GM12891 (cell line): ENCODE data around the gene DDX52. TPM values are rescaled to one million over a fixed set of nuclear protein-coding genes. Genes with fewer than 3 reads are reported as not detected.
"Not testable (repeated sequence)": the region's sequence is repeated elsewhere in the genome, so short reads cannot be mapped to it uniquely, and the experiment has no call there.

Experiments used
- DNase-seq: peaks from one replicate; pipeline ENCODE4 v3.0.0; 2011; ENCODE audit warnings: low spot score; ENCODE audit not compliant: insufficient read length
- FAIRE-seq: peaks from 2 replicates; lab custom pipeline; 2011; peaks lifted over from hg19 to GRCh38; lab: Jason Lieb, UNC
- PAX5 ChIP-seq: IDR thresholded peaks from 2 replicates; pipeline ENCODE4 v1.6.1; 2011; ENCODE audit warnings: low read length, moderate library complexity, mild to moderate bottlenecking; ENCODE audit not compliant: insufficient read depth, severe bottlenecking
- POLR2A ChIP-seq: IDR thresholded peaks from 2 replicates; pipeline ENCODE4 v1.6.1; 2011; ENCODE audit warnings: low read depth, low read length, control low read depth
- POLR2AphosphoS5 ChIP-seq: IDR thresholded peaks from 2 replicates; pipeline ENCODE4 v1.6.1; 2011; ENCODE audit warnings: low read depth, low read length, control low read depth
- POU2F2 ChIP-seq: IDR thresholded peaks from 2 replicates; pipeline ENCODE4 v1.6.1; 2011; ENCODE audit warnings: low read depth, mild to moderate bottlenecking, control low read depth, low read length, moderate library complexity
- SPI1 ChIP-seq: IDR thresholded peaks from 2 replicates; pipeline ENCODE4 v1.6.1; 2011; ENCODE audit warnings: low read depth, low read length, control low read depth
- TAF1 ChIP-seq: IDR thresholded peaks from 2 replicates; pipeline ENCODE4 v1.6.1; 2011; ENCODE audit warnings: low read depth, low read length, control low read depth
- polyA plus RNA-seq: library from polyadenylated mRNA; unstranded; fragments of >200 nt; gene quantifications from one replicate; pipeline ENCODE4 v1.2.1, GENCODE V29; 2012; ENCODE audit warnings: low read depth, missing spikeins, inconsistent platforms; ENCODE audit not compliant: missing spikeins

The DDX52 gene, protein sequence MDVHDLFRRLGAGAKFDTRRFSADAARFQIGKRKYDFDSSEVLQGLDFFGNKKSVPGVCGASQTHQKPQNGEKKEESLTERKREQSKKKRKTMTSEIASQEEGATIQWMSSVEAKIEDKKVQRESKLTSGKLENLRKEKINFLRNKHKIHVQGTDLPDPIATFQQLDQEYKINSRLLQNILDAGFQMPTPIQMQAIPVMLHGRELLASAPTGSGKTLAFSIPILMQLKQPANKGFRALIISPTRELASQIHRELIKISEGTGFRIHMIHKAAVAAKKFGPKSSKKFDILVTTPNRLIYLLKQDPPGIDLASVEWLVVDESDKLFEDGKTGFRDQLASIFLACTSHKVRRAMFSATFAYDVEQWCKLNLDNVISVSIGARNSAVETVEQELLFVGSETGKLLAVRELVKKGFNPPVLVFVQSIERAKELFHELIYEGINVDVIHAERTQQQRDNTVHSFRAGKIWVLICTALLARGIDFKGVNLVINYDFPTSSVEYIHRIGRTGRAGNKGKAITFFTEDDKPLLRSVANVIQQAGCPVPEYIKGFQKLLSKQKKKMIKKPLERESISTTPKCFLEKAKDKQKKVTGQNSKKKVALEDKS
- 10.8 TPM for polyA plus RNA-seq

DNA sequence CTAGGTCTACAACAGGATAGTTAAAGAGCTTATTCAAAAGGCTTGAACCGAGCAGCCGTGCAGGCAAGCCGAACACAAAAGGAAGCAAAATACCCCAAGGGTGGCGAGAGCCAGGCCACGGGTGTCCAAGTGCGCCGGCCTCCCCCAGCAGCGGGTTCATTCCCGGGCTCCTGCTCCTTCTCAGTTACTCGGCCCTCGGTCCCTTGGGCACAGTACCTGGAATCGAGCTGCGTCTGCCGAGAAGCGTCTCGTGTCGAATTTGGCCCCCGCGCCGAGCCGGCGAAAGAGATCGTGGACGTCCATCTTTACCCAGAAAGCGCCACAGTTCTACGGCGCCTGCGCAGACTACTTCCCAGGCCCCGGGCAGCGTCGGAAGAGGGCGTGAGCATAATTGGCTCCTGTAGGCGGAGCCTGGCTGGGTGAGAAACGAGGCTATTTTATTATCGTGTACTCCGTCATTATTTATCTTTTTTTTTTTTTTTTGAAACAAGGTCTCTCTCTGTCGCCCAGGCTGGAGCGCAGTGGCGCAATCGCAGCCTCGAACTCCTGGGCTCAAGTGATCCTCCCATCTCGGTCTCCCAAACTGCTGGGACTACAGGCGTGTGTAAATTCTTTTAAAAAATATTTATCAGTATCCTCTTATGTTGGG is at the start of gene DDX52:
Gene DDX52, minus strand, starts transcription at position 329 of the 649 bp plus-strand sequence. Its CDS starts 26 bp downstream, at position 303.
- DNase-seq (peak; percentile 76), FAIRE-seq (no peak)
- TF ChIP-seq PAX5 (no peak), POLR2AphosphoS5 (peak; percentile 80), POU2F2 (peak; percentile 46), SPI1 (no peak), POLR2A (peak; percentile 85), TAF1 (peak; percentile 76)

DNA sequence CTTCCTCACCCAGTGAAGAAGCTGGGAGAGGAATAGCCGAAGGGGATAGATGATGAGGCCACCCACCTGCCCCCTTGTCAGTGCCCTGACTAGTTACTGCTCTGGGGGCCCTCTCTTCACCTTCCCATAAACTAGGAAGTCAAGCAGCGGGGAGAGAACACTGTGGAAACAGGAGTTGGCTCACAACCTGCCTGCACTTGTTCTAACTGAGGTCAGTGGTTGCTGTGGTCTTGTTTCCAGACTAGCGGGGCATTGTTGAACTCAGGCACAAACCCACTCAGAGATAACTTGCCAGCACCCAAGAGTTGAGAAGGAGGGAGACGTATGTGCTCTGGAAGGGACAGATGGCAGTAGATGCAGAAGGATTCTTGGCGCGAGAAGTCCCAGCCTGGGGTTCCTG is 48.6 kb upstream of the DDX52 start:
- FAIRE-seq: no peak
- TF ChIP-seq SPI1: no peak
- TF ChIP-seq POLR2AphosphoS5: no peak

DNA sequence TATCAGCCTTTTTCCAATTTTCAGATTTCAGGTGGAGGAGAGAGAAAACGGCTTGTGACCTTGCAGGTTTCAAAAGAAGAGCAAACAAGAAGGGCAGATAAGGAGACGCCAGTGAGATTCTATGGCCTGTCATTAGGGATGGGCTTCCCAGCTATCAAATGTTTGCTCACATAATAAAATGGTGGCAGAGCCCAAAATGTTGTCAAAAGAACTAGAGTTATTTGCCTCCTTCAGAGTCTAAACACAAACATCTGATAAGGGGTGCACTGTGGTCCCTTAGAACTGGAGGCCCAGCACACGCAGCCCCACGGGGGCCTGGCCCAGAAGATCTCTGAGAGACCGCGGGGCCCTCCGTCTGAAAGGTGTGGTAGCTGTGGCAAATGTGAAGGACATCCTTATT is 46.1 kb upstream of the DDX52 start:
- DNase-seq (no peak), FAIRE-seq (no peak)
- no peak for TF ChIP-seq SPI1
- TF ChIP-seq POLR2A: no peak
- no peak for TF ChIP-seq PAX5
- TF ChIP-seq TAF1: no peak
- TF ChIP-seq POLR2AphosphoS5: no peak

More for the DNA sequence above, 48.6 kb upstream of the DDX52 start:
- DNase-seq: no peak

DNA sequence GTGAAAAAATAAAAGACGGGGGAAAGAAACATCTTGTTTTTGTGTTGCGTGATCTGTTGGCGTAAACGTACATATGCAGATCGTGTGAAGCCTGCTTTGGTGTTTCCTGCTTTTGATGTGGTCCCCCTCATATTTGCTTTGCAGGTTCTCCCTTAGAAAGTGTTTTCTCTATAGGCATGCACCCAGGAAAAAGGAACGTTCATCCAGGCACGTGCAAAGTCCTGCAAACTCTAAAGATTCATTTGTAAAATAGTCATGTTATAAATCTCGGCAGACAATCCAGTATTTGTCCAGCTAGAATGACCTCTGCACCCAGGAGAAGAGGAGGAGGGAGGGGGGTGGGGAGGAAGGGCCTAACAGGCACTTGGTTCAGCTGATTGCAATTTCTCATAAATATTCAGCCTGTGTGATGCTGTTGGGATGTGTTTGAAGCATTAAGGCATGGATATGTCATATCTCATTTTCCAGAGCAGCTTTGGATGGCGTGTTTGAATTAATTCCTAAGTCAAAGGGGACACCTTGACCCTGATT is 40.3 kb upstream of the DDX52 start:
- FAIRE-seq: no peak
- no peak for DNase-seq
- no peak for TF ChIP-seq SPI1
- no peak for TF ChIP-seq TAF1
- TF ChIP-seq POLR2AphosphoS5: no peak
- TF ChIP-seq POLR2A: no peak
- no peak for TF ChIP-seq PAX5
- no peak for TF ChIP-seq POU2F2

DNA sequence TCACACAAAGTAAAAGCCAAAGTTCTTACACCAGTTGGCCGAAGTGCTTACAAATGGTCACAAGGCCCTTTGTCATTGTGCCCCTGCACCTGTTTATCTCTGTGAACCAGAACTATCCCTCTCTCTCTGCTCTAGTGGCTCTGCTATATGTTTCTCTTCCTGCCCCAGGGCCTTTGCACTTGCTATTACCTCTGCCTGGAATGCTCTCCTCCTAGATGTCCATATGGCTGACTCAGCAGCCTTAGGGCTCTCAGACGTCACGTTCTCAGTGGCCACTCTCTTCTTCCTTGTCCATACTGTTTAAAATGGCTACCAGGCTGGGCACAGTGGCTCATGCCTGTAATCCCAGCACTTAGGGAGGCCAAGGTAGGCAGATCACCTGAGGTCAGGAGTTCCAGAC is 38.8 kb upstream of the DDX52 start:
- TF ChIP-seq POLR2AphosphoS5: no peak
- no peak for TF ChIP-seq SPI1
- TF ChIP-seq POLR2A: no peak
- TF ChIP-seq PAX5: no peak
- no peak for TF ChIP-seq POU2F2
- no peak for TF ChIP-seq TAF1
- no peak for DNase-seq
- FAIRE-seq: no peak

DNA sequence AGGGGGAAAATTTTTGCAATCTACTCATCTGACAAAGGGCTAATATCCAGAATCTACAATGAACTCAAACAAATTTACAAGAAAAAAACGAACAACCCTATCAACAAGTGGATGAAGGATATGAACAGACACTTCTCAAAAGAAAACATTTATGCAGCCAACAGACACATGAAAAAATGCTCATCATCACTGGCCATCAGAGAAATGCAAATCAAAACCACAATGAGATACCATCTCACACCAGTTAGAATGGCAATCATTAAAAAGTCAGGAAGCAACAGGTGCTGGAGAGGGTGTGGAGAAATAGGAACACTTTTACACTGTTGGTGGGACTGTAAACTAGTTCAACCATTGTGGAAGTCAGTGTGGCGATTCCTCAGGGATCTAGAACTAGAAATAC is 36.7 kb upstream of the DDX52 start:
- FAIRE-seq, DNase-seq: not testable (repeated sequence)

DNA sequence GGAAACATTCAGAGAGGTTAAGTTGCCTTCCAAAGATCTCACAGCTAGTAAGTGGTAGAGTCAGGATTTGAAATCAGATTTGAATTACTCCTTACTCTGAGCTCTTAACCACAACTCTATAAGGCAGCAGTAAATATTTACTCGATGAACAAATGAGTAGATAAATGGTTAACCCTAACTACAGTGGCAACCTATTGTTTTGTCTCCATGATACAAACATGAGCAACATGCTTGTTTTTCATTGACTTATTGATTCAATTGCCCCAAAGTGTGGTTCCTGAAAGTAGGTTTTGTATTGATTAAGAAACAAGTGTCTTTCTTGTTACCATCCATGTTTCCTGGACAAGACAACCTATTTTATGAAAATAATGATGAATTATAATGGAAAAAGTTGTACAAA is 34.8 kb upstream of the DDX52 start:
- FAIRE-seq (no peak), DNase-seq (no peak)
- TF ChIP-seq POLR2A (no peak), SPI1 (no peak), POU2F2 (no peak), PAX5 (no peak)

DNA sequence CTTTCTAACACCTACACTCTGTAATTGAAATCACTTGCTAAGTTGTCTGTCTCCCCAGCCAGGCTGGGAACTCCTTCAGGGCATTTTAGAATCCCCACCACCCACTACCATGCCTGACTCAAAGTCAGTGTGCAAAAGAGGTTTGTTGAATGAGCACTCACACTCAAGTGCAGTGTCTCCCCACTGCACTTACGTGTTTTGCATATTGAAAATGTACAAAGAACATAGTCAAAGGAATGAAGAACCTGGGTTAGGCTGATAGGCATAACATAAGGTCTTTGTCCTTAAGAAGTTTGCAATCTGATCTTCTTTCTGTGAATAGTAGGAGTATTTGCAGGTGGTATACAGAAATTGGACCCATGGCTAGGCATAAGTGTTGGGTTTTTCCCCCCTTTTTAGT is 33.8 kb upstream of the DDX52 start:
- no peak for TF ChIP-seq POLR2A
- no peak for TF ChIP-seq POLR2AphosphoS5
- TF ChIP-seq PAX5: no peak
- TF ChIP-seq POU2F2: no peak
- TF ChIP-seq TAF1: no peak
- no peak for TF ChIP-seq SPI1
- FAIRE-seq: no peak
- no peak for DNase-seq

DNA sequence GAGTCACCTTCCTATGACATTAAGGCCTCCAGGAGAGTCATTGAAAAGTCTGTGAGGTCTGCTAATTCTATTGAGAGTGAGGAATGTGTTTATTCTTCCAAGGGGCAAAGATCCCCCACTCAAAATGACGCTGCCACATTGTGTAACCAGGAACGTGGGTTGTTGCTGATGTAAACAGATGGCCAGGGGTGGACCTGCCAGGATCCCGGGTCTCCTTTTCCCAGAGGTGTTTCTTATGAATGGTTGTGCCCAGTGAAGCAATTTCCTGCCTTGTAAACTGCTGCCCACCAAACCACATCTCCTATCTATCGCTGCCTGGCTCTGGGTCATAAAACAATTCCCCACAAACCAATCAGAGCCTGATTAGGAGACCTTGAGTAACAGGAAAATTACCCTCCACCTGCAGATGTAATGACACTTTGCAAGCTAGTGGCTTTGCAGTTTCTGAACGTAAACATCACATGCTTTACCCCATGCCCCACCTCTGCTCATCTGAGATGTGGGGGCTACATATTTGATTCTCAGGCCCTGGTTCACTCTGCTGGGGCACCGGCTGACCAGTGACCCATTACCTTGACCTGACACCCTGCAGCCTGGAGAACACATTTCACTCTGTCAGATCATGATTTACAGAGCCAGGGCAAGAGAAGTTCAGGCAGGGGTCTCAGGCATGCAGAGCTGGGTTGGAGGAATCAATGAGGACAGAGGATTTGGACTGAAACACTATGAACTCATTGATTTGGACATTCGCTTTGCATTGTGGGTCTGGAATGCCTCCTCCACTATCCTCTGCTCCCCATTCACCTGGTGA is 33.1 kb upstream of the DDX52 start:
- no peak for TF ChIP-seq POU2F2
- TF ChIP-seq PAX5: no peak
- no peak for TF ChIP-seq TAF1
- no peak for TF ChIP-seq SPI1
- TF ChIP-seq POLR2A: no peak
- TF ChIP-seq POLR2AphosphoS5: no peak
- FAIRE-seq: no peak
- DNase-seq: no peak

DNA sequence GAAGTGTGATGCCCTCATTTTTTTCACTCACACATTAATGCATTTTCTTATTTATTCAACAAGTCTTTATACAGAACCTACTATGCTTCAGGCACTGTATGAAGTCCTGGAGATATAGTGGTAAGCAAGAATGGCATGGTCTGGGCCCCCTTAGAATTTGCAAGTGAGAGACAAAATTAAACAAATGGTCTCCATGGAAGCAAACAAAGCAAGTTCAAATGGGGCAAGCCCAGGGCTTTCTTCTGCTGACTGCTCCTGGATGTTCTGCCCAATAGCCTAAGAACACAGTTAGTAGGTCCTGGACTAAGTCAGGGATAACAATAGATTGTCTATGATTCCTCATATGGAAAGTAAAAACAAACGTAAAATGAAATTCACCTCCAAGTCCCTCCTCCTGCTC is 31.3 kb upstream of the DDX52 start:
- FAIRE-seq (no peak), DNase-seq (no peak)
- no peak for TF ChIP-seq PAX5
- no peak for TF ChIP-seq POLR2AphosphoS5
- no peak for TF ChIP-seq POU2F2
- TF ChIP-seq SPI1: no peak
- TF ChIP-seq POLR2A: no peak
- TF ChIP-seq TAF1: no peak
